ENCODE results near the gene PGBD5. TPM values are rescaled to one million over a fixed set of nuclear protein-coding genes. Genes with fewer than 3 reads are reported as not detected.

The PGBD5 gene
- polyA plus RNA-seq, 1 donor (not counting 4 experiments of a cell fraction or from before 2014, with no cell fraction given), result 0.28 TPM

DNA sequence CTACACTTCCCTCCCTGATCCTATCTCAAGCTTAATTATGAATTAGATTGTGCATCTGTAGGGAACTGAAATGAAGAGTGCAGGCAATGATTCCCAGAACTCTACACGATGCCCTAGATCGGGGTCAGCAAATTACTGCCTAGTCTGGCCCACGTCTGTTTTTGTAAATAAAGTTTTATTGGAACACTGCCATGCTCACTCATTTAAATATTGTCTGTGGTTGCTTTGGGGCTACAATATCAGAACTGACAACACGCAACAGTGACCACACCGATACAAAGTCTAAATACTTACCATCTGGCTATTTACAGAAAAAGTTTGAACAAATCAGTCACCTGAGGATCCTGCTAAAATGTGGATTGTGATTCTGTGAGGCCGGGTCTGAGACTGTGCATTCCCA, 74.1 kb downstream of the PGBD5 start:
- Histone ChIP-seq H4K20me1 (ENCODE audit: control insufficient read depth, extremely low read depth, insufficient read depth, low read length) (no peaks in the 10 kb centered on the region), H3K4me3 (ENCODE audit: control insufficient read depth in 2 of 3, extremely low read depth in 1 of 3, insufficient read depth in 2 of 3, low read depth in 1 of 3, low read length in 3 of 3) (no peak overlapping the region), H3K27me3 (ENCODE audit: control insufficient read depth, extremely low read depth, insufficient read depth, low read length) (peaks cover 23% of the 10 kb centered on the region), H3K9ac (ENCODE audit: control insufficient read depth, extremely low read depth, insufficient read depth, low read length) (no peak overlapping the region), H2AFZ (ENCODE audit: control insufficient read depth, low read length) (no peak overlapping the region), H3K9me3 (ENCODE audit: control insufficient read depth, low read depth, low read length) (no peaks in the 10 kb centered on the region), H3K9me1 (ENCODE audit: control insufficient read depth, extremely low read depth, insufficient read depth, low read length) (no peaks in the 10 kb centered on the region), H3K79me2 (ENCODE audit: control insufficient read depth, insufficient read depth, low read length) (no peaks in the 10 kb centered on the region), H3K27ac (ENCODE audit: control insufficient read depth, insufficient read depth, low read length) (no peak overlapping the region), H3K4me2 (ENCODE audit: control insufficient read depth, extremely low read depth, insufficient read depth, low read depth, low read length) (no peak overlapping the region), H3K4me1 (ENCODE audit: control insufficient read depth, extremely low read depth, insufficient read depth, low read length) (no peaks in the 10 kb centered on the region), H3K36me3 (ENCODE audit: control insufficient read depth in 2 of 2, extremely low read depth in 1 of 2, insufficient read depth in 2 of 2, low read length in 2 of 2) (no peaks in the 10 kb centered on the region)
- no peak for DNase-seq (ENCODE audit: low read depth, low spot score)
- TF ChIP-seq EZH2 (IDR thresholded peaks at IDR 0.05; ENCODE audit: low read length), result no peak
- TF ChIP-seq, protein P1, sequence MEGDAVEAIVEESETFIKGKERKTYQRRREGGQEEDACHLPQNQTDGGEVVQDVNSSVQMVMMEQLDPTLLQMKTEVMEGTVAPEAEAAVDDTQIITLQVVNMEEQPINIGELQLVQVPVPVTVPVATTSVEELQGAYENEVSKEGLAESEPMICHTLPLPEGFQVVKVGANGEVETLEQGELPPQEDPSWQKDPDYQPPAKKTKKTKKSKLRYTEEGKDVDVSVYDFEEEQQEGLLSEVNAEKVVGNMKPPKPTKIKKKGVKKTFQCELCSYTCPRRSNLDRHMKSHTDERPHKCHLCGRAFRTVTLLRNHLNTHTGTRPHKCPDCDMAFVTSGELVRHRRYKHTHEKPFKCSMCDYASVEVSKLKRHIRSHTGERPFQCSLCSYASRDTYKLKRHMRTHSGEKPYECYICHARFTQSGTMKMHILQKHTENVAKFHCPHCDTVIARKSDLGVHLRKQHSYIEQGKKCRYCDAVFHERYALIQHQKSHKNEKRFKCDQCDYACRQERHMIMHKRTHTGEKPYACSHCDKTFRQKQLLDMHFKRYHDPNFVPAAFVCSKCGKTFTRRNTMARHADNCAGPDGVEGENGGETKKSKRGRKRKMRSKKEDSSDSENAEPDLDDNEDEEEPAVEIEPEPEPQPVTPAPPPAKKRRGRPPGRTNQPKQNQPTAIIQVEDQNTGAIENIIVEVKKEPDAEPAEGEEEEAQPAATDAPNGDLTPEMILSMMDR (optimal IDR thresholded peaks at IDR 0.05 in 1 of 3, IDR thresholded peaks at IDR 0.05 in 1 of 3, conservative IDR thresholded peaks at IDR 0.05 in 1 of 3; ENCODE audit: extremely low read depth in 1 of 3, insufficient read depth in 2 of 3, low read length in 3 of 3), result no peak
- dilution Hi-C loops (cut with MboI; ENCODE audit: extremely low pct_ligation_motif_present, low sequenced_read_pairs), result no loop called here
- no peak for FAIRE-seq

DNA sequence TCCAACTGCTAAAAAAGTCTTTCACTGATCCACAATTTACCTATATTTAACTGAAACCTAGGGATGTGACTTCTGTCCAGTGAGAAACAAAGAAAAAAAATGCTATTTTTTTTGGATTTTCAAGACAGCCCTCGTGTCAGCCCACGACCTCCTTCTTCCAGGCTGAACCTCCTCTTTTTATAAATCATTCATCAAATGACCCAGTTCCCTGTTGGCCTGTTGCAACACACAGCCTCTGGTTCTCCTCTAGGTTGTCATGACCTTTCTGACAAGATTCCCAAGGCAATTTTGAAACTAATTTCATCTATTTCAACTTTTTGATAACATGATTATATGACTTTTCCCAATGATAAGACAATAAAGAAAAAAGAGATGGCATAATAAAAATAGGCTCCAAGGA, 74.6 kb downstream of the PGBD5 start:
- no peak for FAIRE-seq
- Histone ChIP-seq H3K9me3 (ENCODE audit: control insufficient read depth, low read depth, low read length) (no peaks in the 10 kb centered on the region), H3K79me2 (ENCODE audit: control insufficient read depth, insufficient read depth, low read length) (no peaks in the 10 kb centered on the region), H3K4me1 (ENCODE audit: control insufficient read depth, extremely low read depth, insufficient read depth, low read length) (no peaks in the 10 kb centered on the region), H3K36me3 (ENCODE audit: control insufficient read depth in 2 of 2, extremely low read depth in 1 of 2, insufficient read depth in 2 of 2, low read length in 2 of 2) (no peaks in the 10 kb centered on the region), H3K27me3 (ENCODE audit: control insufficient read depth, extremely low read depth, insufficient read depth, low read length) (peaks cover 20% of the 10 kb centered on the region), H4K20me1 (ENCODE audit: control insufficient read depth, extremely low read depth, insufficient read depth, low read length) (no peaks in the 10 kb centered on the region), H3K27ac (ENCODE audit: control insufficient read depth, insufficient read depth, low read length) (no peak overlapping the region), H3K9me1 (ENCODE audit: control insufficient read depth, extremely low read depth, insufficient read depth, low read length) (no peaks in the 10 kb centered on the region), H2AFZ (ENCODE audit: control insufficient read depth, low read length) (no peak overlapping the region), H3K4me2 (ENCODE audit: control insufficient read depth, extremely low read depth, insufficient read depth, low read depth, low read length) (no peak overlapping the region), H3K9ac (ENCODE audit: control insufficient read depth, extremely low read depth, insufficient read depth, low read length) (no peak overlapping the region), H3K4me3 (ENCODE audit: control insufficient read depth in 2 of 3, extremely low read depth in 1 of 3, insufficient read depth in 2 of 3, low read depth in 1 of 3, low read length in 3 of 3) (no peak overlapping the region)
- TF ChIP-seq EZH2 (IDR thresholded peaks at IDR 0.05; ENCODE audit: low read length), result no peak
- TF ChIP-seq, protein P1 (optimal IDR thresholded peaks at IDR 0.05 in 1 of 3, IDR thresholded peaks at IDR 0.05 in 1 of 3, conservative IDR thresholded peaks at IDR 0.05 in 1 of 3; ENCODE audit: extremely low read depth in 1 of 3, insufficient read depth in 2 of 3, low read length in 3 of 3), result no peak
- dilution Hi-C loops (cut with MboI; ENCODE audit: extremely low pct_ligation_motif_present, low sequenced_read_pairs), result no loop called here
- DNase-seq (ENCODE audit: low read depth, low spot score), result no peak

Measured in keratinocyte (primary cell).